SK-N-SH (cell line): ENCODE results near the gene MFNG. TPM values are rescaled to one million over a fixed set of nuclear protein-coding genes. Genes with fewer than 3 reads are reported as not detected.

Experiments
- CTCF ChIA-PET: fragments of 300-600, 350-600 bp; formaldehyde crosslinking; extraction: SDS; loops from one replicate; lab custom pipeline; 2021; lab: Yijun Ruan, JAX
- POLR2A ChIA-PET: fragments of 350-600 bp; sonication (Branson Sonifier 250); formaldehyde crosslinking; extraction: SDS; loops from one replicate; lab custom pipeline; 2020; ENCODE audit warnings: antibody characterized with exemption, inconsistent platforms; lab: Yijun Ruan, JAX
- DNase-seq: peaks from one replicate; pipeline ENCODE4 v3.0.0; 2012
- H2AFZ ChIP-seq: fragments of 200-600 bp; sonication (generic); 2 replicates; pipeline ENCODE4 v1.8.1; 2016; ENCODE audit warnings: antibody characterized with exemption, mild to moderate bottlenecking, low read depth
- H3F3A ChIP-seq: fragments of 200-600 bp; sonication (generic); replicated peaks from 2 replicates; pipeline ENCODE3; 2016; ENCODE audit warnings: antibody characterized with exemption, mild to moderate bottlenecking; ENCODE audit not compliant: insufficient read depth
- H3K27ac ChIP-seq, 2 experiments: fragments of 200-500 bp in 1 of 2; fragments of 200-600 bp in 1 of 2; sonication (Bioruptor generic) in 1 of 2; sonication (generic), shearing (Covaris generic) in 1 of 2; 2 replicates each; pipeline versions ENCODE4 v1.5.1 to v1.6.1; 2014 to 2016; ENCODE audit warnings: low read depth in 2 of 2, inconsistent platforms in 1 of 2, low read length in 1 of 2, mild to moderate bottlenecking in 1 of 2, mixed read lengths in 1 of 2
- H3K27me3 ChIP-seq: fragments of 200-600 bp; sonication (generic), shearing (Covaris generic); 2 replicates; pipeline ENCODE4 v1.6.1; 2016; ENCODE audit warnings: mixed run types; ENCODE audit not compliant: insufficient read depth
- H3K36me3 ChIP-seq, 2 experiments: fragments of 200-500 bp in 1 of 2; fragments of 200-600 bp in 1 of 2; sonication (Bioruptor generic) in 1 of 2; sonication (generic) in 1 of 2; replicated peaks in 1 of 2; 2 replicates each; pipeline versions ENCODE3 to v1.5.1; 2014 to 2016; ENCODE audit warnings: low read length in 1 of 2, mild to moderate bottlenecking in 1 of 2; ENCODE audit not compliant: insufficient read depth in 2 of 2, control insufficient read depth in 1 of 2
- H3K4me1 ChIP-seq, 2 experiments: fragments of 200-500 bp in 1 of 2; fragments of 200-600 bp in 1 of 2; sonication (Bioruptor generic) in 1 of 2; sonication (generic), shearing (Covaris generic) in 1 of 2; 2 replicates each; pipeline versions ENCODE4 v1.5.1 to v1.6.1; 2014 to 2016; ENCODE audit warnings: low read depth in 1 of 2, low read length in 1 of 2, mixed run types in 1 of 2; ENCODE audit not compliant: insufficient read depth in 2 of 2, control insufficient read depth in 1 of 2
- H3K4me2 ChIP-seq: fragments of 200-600 bp; sonication (generic), shearing (Covaris generic); 2 replicates; pipeline ENCODE4 v1.6.1; 2017; ENCODE audit warnings: mixed run types
- H3K4me3 ChIP-seq, 2 experiments: fragments of 200-500 bp in 1 of 2; fragments of 200-600 bp in 1 of 2; sonication (Bioruptor generic) in 1 of 2; sonication (generic), shearing (Covaris generic) in 1 of 2; 2 replicates each; pipeline versions ENCODE4 v1.5.1 to v1.8.1; 2014 to 2016; ENCODE audit warnings: low read depth in 2 of 2, inconsistent platforms in 1 of 2, low read length in 1 of 2, mild to moderate bottlenecking in 1 of 2, mixed read lengths in 1 of 2, moderate library complexity in 1 of 2
- H3K79me2 ChIP-seq: fragments of 200-600 bp; sonication (generic); 2 replicates; pipeline ENCODE4 v1.8.1; 2017; ENCODE audit warnings: mild to moderate bottlenecking; ENCODE audit not compliant: insufficient read depth
- H3K9ac ChIP-seq: fragments of 200-600 bp; sonication (generic); 2 replicates; pipeline ENCODE4 v1.6.1; 2017; ENCODE audit warnings: mixed run types
- H3K9me2 ChIP-seq: fragments of 200-600 bp; sonication (generic); 2 replicates; pipeline ENCODE4 v1.6.1; 2017; ENCODE audit warnings: mixed run types
- H3K9me3 ChIP-seq: fragments of 200-600 bp; sonication (generic); 2 replicates; pipeline ENCODE4 v1.6.1; 2017; ENCODE audit warnings: mixed run types, mild to moderate bottlenecking, moderate library complexity
- H4K20me1 ChIP-seq: fragments of 200-600 bp; sonication (generic); 2 replicates; pipeline ENCODE4 v1.6.1; 2017; ENCODE audit warnings: mild to moderate bottlenecking, mixed run types; ENCODE audit not compliant: insufficient read depth
- ELF1 ChIP-seq: IDR thresholded peaks from 2 replicates; pipeline ENCODE4 v1.4.0; 2012
- EZH2phosphoT487 ChIP-seq: fragments of 200-600 bp; sonication (generic); IDR thresholded peaks from 2 replicates; pipeline ENCODE4 v1.6.1; 2017; ENCODE audit warnings: low read depth, mixed run types, mild to moderate bottlenecking, antibody characterized with exemption, moderate library complexity, borderline replicate concordance
- FOSL2 ChIP-seq: IDR thresholded peaks from 2 replicates; pipeline ENCODE4 v1.4.0; 2012; ENCODE audit warnings: low read depth, mild to moderate bottlenecking, moderate library complexity, borderline replicate concordance
- FOXJ3 ChIP-seq: sonication (generic); formaldehyde crosslinking; IDR thresholded peaks from 2 replicates; pipeline ENCODE4 v1.5.1; 2020; ENCODE audit warnings: mild to moderate bottlenecking, missing genetic modification reagents
- FOXM1 ChIP-seq: IDR thresholded peaks from 2 replicates; pipeline ENCODE4 v1.4.0; 2012; ENCODE audit warnings: low read depth, mild to moderate bottlenecking
- GABPA ChIP-seq: IDR thresholded peaks from 2 replicates; pipeline ENCODE4 v1.4.0; 2012; ENCODE audit warnings: low read depth, mild to moderate bottlenecking
- MEF2A ChIP-seq: IDR thresholded peaks from 2 replicates; pipeline ENCODE4 v1.4.0; 2012; ENCODE audit warnings: low read depth, borderline replicate concordance
- MXI1 ChIP-seq: IDR thresholded peaks from 2 replicates; pipeline ENCODE4 v1.6.1; 2012; ENCODE audit warnings: mild to moderate bottlenecking, low read depth, low read length, improper control_type of control experiment
- NFIC ChIP-seq: IDR thresholded peaks from 2 replicates; pipeline ENCODE4 v1.4.0; 2012; ENCODE audit warnings: borderline replicate concordance
- NRF1 ChIP-seq: IDR thresholded peaks from 2 replicates; pipeline ENCODE4 v1.6.1; 2012; ENCODE audit warnings: low read depth, mild to moderate bottlenecking, low read length
- RXRA ChIP-seq: IDR thresholded peaks from 2 replicates; pipeline ENCODE4 v1.4.0; 2012; ENCODE audit warnings: low read depth, mild to moderate bottlenecking, borderline replicate concordance
- SIN3A ChIP-seq: IDR thresholded peaks from 2 replicates; pipeline ENCODE4 v1.6.1; 2012; ENCODE audit warnings: low read depth, mild to moderate bottlenecking, low read length, moderate library complexity, borderline replicate concordance
- WGBS: methylation state at CpG from one replicate; pipeline ENCODE4 v1.1.6; 2017; ENCODE audit warnings: low lambda C conversion rate; 5-methylcytosine and 5-hydroxymethylcytosine counted together
- polyA plus RNA-seq, 3 experiments: library from polyadenylated mRNA; depleted of rRNA; stranded (reverse); fragments of >200 nt; gene quantifications; 2 replicates each; pipeline ENCODE4 v1.2.3, GENCODE V29; 2012
- TF ChIP-seq, protein P1 (sequence below): fragments of 200-600 bp; sonication (generic); IDR thresholded peaks from 2 replicates; pipeline ENCODE4 v1.6.1; 2017; ENCODE audit warnings: antibody characterized with exemption, mild to moderate bottlenecking, moderate library complexity
- TF ChIP-seq, protein P2 (sequence below): fragments of 150-350 bp; IDR thresholded peaks from 2 replicates; pipeline ENCODE4 v1.6.1; 2016; ENCODE audit warnings: mild to moderate bottlenecking, low read depth, low read length
- TF ChIP-seq, protein P3 (sequence below): IDR thresholded peaks from 2 replicates; pipeline ENCODE4 v1.4.0; 2012; ENCODE audit warnings: low read depth

MFNG gene
- polyA plus RNA-seq, 1 of the 3 experiments (the other 2 are of a cell fraction): 0.18 TPM

DNA sequence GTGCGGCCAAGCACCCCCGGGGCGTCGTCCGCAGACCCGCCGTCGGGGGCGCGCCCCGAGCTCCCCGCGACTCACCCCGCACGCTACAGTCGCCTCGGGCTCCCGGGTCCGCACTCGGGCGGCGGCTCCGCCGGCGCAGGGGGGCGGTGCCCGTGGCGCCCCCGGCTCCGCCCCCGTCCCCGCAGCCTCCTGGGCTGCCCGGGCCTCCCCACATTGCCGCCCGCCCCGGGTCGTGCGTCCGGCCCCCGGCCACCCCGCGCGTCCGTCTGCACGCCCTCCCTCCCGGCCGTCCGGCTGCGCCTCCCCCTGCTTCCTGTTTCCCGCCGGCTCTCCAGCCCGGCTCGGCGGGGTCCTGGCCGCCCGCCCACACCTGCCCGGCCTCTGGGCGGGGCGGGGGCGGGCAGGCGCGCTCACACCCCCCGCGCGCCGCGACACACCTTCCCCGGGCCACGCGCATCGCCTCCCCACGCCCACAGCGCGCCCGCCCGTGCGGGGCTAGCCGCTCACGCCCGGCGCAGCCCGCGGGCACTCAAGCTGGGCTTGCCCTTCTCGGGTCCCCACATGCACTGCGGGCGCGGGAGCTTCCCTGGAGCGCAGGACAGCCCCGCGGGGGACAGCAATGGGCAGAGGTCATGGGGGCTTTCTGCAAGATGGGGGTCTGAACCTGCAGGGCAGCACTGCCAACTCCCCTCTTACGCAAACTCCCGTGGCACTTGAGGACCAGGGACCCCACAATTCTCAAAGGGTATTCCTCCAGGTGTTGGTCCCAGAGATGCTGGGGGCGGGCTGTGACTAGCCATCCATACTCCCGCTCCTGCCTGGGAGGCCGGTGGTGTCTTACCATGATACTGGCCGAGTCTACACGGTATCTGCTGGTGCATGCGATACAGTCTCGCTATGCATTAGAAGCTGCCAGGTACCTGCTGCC lies 33.3 kb upstream of the MFNG start, which contains the start of gene CARD10:
CARD10 (minus strand) TSS at position 148 of the 928 bp plus-strand sequence. CDS start 215 bp downstream, outside the sequence.
- peak within 1 kb of the TSS; percentile 94 for H3K4me2 ChIP-seq
- peak within 1 kb of the TSS; percentile 69 for H3K9ac ChIP-seq
- no peaks in the 10 kb centered on the region for H3K27me3 ChIP-seq
- H3K79me2 ChIP-seq: peaks cover 8% of the 10 kb centered on the region
- peak; percentile 89 for DNase-seq
- H2AFZ ChIP-seq: peak within 1 kb of the TSS; percentile 78
- H3K4me1 ChIP-seq: peaks cover 0 to 16% of the 10 kb centered on the region in 2 experiments; a peak in 1 of 4 replicates
- H3K9me3 ChIP-seq: no peaks in the 10 kb centered on the region
- H3K4me3 ChIP-seq: peak within 1 kb of the TSS; percentile 62 to 74
- ChIA-PET POLR2A (interaction anchor here (0.9 kb wide), 1 partner anchor 47 kb away, joined by 3 read pairs; no protein-coding TSS in a partner anchor), CTCF (interaction anchor here (0.6 to 2.3 kb wide), 10 partner anchors 8 to 90 kb away, joined by 3 to 6 read pairs (median 4); no protein-coding TSS in a partner anchor)
- H3K9me2 ChIP-seq: no peaks in the 10 kb centered on the region
- TF ChIP-seq FOSL2 (no peak), FOXM1 (no peak), FOXJ3 (CRISPR knock-in tag) (no peak), RXRA (no peak), MEF2A (no peak), EZH2phosphoT487 (no peak), ELF1 (no peak), NRF1 (0 out of 2 replicates have a peak, but pooled peaks have one; percentile 8), MXI1 (0 out of 2 replicates have a peak, but pooled peaks have one; percentile 40), SIN3A (no peak), NFIC (no peak), GABPA (peak; percentile 28; the same call in 1 of the 2 replicates)
- TF ChIP-seq, protein P1, sequence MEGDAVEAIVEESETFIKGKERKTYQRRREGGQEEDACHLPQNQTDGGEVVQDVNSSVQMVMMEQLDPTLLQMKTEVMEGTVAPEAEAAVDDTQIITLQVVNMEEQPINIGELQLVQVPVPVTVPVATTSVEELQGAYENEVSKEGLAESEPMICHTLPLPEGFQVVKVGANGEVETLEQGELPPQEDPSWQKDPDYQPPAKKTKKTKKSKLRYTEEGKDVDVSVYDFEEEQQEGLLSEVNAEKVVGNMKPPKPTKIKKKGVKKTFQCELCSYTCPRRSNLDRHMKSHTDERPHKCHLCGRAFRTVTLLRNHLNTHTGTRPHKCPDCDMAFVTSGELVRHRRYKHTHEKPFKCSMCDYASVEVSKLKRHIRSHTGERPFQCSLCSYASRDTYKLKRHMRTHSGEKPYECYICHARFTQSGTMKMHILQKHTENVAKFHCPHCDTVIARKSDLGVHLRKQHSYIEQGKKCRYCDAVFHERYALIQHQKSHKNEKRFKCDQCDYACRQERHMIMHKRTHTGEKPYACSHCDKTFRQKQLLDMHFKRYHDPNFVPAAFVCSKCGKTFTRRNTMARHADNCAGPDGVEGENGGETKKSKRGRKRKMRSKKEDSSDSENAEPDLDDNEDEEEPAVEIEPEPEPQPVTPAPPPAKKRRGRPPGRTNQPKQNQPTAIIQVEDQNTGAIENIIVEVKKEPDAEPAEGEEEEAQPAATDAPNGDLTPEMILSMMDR: no peak
- TF ChIP-seq, protein P2, sequence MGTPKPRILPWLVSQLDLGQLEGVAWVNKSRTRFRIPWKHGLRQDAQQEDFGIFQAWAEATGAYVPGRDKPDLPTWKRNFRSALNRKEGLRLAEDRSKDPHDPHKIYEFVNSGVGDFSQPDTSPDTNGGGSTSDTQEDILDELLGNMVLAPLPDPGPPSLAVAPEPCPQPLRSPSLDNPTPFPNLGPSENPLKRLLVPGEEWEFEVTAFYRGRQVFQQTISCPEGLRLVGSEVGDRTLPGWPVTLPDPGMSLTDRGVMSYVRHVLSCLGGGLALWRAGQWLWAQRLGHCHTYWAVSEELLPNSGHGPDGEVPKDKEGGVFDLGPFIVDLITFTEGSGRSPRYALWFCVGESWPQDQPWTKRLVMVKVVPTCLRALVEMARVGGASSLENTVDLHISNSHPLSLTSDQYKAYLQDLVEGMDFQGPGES: no peak
- TF ChIP-seq, protein P3, sequence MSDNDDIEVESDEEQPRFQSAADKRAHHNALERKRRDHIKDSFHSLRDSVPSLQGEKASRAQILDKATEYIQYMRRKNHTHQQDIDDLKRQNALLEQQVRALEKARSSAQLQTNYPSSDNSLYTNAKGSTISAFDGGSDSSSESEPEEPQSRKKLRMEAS: no peak
- no peaks in the 10 kb centered on the region for H4K20me1 ChIP-seq
- WGBS: 79% methylated on average over 8 of the region's 99 CpGs
- peaks cover 4 to 8% of the 10 kb centered on the region in 2 experiments for H3K36me3 ChIP-seq
- H3K27ac ChIP-seq: no peak within 1 kb of the TSS; a peak in 1 of 4 replicates
- H3F3A ChIP-seq: peaks cover 9% of the 10 kb centered on the region
